Small intestine (tissue), 7 donors: ENCODE results near the gene CBLC. TPM values are rescaled to one million over a fixed set of nuclear protein-coding genes. Genes with fewer than 3 reads are reported as not detected.

Experiments used
- DNase-seq, 2 donors: peaks; one replicate each; pipeline versions ENCODE4 v3.0.0 to v3.0.0-alpha.2; 2013
- FAIRE-seq: peaks from 2 replicates; lab custom pipeline; 2012; peaks lifted over from hg19 to GRCh38; lab: Jason Lieb, UNC
- H3K27ac ChIP-seq, 3 donors: one replicate each; pipeline ENCODE4 v1.5.1; 2013; ENCODE audit warnings: low read length in 2 of 3, mild to moderate bottlenecking in 2 of 3, control low read depth in 1 of 3, inconsistent platforms in 1 of 3, low read depth in 1 of 3, moderate library complexity in 1 of 3
- H3K27me3 ChIP-seq, 3 donors: one replicate each; pipeline ENCODE4 v1.6.1; 2013; ENCODE audit warnings: low read length in 3 of 3, inconsistent platforms in 1 of 3; ENCODE audit not compliant: control insufficient read depth in 3 of 3, insufficient read depth in 3 of 3
- H3K36me3 ChIP-seq, 3 donors: one replicate each; pipeline ENCODE4 v1.6.1; 2013; ENCODE audit warnings: low read length in 3 of 3, inconsistent platforms in 1 of 3, low read depth in 1 of 3, mild to moderate bottlenecking in 1 of 3, moderate library complexity in 1 of 3; ENCODE audit not compliant: control insufficient read depth in 3 of 3, insufficient read depth in 2 of 3
- H3K4me1 ChIP-seq, 3 donors: one replicate each; pipeline ENCODE4 v1.6.1; 2013; ENCODE audit warnings: low read length in 2 of 3, inconsistent platforms in 1 of 3, low read depth in 1 of 3, mild to moderate bottlenecking in 1 of 3, moderate library complexity in 1 of 3; ENCODE audit not compliant: control insufficient read depth in 3 of 3, insufficient read depth in 2 of 3
- H3K4me3 ChIP-seq, 3 donors: one replicate each; pipeline ENCODE4 v1.5.1; 2013; ENCODE audit warnings: low read length in 3 of 3, control low read depth in 1 of 3, inconsistent platforms in 1 of 3, low read depth in 1 of 3, mild to moderate bottlenecking in 1 of 3, moderate library complexity in 1 of 3
- H3K9me3 ChIP-seq, 2 donors: one replicate each; pipeline ENCODE4 v1.6.1; 2013; ENCODE audit warnings: low read depth in 1 of 2, low read length in 1 of 2; ENCODE audit not compliant: control insufficient read depth in 2 of 2, insufficient read depth in 1 of 2
- WGBS, 3 donors: extraction: QIAGEN DNeasy Blood & Tissue Kit; methylation state at CpG; one replicate each; pipeline ENCODE4 v1.1.7; 2013; 5-methylcytosine and 5-hydroxymethylcytosine counted together
- polyA plus RNA-seq, 4 donors: library from polyadenylated mRNA; stranded (reverse) in 3 of 4; unstranded in 1 of 4; fragments of 200-250 nt in 3 of 4; fragments of 120-200 nt in 1 of 4; gene quantifications; one replicate each; pipeline versions ENCODE4 v1.2.1 to v1.2.3, GENCODE V29; 2013
- donor health status: healthy with polysubstance abuse.
- donor health status: control.
- donor health status: control.
- donor health status: Bipolar disorder and iron deficiency.
- donor health status: healthy.

The CBLC gene
- polyA plus RNA-seq, 4 donors: 54.0 to 162 (median 92.3) TPM

- WGBS, 3 donors: 1 to 2% (median 1%) methylated on average over 33 to 51 of the region's 51 CpGs
- Histone ChIP-seq H3K27me3 (no peaks in the 10 kb centered on the region), H3K27ac (peak overlapping the region; percentile 97 to 100 (median 98)), H3K9me3 (no peaks in the 10 kb centered on the region), H3K4me1 (peaks cover 0 to 45% (median 0%) of the 10 kb centered on the region in 3 donors), H3K4me3 (peak overlapping the region; percentile 81 to 97 (median 92)), H3K36me3 (peaks cover 0 to 27% (median 0%) of the 10 kb centered on the region in 3 donors)
- DNase-seq: no peak
- no peak for FAIRE-seq
These were observed 68.9 kb downstream of the CBLC start for GRCh38 chr19:44846455-44847143.

DNA sequence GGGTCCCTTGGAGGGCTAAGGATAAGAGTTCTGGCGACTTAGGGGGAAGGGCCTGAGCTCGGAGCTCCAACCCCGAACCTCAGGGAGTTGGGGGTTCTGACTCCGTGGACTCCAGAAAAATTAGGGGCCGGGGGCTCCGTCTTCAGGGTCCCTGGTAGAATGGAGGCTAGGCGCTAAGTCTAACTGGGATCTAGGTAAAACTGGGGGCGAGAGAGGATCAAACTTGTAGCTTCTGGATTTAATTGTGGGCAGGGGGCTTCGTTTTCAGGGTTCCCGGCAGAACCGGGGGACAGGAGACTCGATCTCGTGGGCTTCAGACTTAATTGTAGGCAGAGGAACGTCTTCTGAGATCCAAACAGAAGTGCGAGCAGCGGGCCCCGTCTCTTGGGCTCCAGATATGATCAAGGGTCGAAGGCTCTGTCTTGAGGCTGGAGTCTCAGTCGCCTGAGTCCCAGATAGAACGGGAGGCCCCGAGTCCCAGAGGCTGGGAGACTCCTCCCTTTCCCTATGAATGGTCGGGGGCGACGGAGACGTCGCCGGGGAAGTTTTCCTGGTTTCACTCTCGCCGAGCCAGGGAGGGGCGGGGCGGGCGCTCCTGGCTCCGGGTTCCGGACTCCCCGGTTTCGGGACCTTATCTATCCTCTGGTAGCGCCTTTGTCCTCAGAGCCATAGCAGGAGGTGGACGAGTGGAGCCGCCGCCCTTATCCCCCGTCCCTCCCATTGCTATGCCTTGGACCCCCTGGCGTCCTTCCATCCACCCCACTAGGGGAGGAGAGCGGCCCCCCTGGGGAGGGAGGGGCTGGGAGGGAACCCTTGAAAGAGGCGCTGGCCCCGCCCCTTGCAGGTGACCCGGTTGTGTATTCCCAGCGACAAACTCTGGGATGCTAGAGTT is 69.7 kb downstream of the CBLC start:
- Histone ChIP-seq H3K4me1 (peaks cover 0 to 45% (median 0%) of the 10 kb centered on the region in 3 donors), H3K27me3 (no peaks in the 10 kb centered on the region), H3K36me3 (peaks cover 0 to 35% (median 0%) of the 10 kb centered on the region in 3 donors), H3K4me3 (peak overlapping the region; percentile 81 to 97 (median 92)), H3K9me3 (no peaks in the 10 kb centered on the region), H3K27ac (peak overlapping the region; percentile 97 to 100 (median 98))
- FAIRE-seq (no peak), DNase-seq (peak; percentile 92 to 96)
- WGBS, 3 donors: 1 to 2% (median 2%) methylated on average over 44 to 47 of the region's 47 CpGs

DNA sequence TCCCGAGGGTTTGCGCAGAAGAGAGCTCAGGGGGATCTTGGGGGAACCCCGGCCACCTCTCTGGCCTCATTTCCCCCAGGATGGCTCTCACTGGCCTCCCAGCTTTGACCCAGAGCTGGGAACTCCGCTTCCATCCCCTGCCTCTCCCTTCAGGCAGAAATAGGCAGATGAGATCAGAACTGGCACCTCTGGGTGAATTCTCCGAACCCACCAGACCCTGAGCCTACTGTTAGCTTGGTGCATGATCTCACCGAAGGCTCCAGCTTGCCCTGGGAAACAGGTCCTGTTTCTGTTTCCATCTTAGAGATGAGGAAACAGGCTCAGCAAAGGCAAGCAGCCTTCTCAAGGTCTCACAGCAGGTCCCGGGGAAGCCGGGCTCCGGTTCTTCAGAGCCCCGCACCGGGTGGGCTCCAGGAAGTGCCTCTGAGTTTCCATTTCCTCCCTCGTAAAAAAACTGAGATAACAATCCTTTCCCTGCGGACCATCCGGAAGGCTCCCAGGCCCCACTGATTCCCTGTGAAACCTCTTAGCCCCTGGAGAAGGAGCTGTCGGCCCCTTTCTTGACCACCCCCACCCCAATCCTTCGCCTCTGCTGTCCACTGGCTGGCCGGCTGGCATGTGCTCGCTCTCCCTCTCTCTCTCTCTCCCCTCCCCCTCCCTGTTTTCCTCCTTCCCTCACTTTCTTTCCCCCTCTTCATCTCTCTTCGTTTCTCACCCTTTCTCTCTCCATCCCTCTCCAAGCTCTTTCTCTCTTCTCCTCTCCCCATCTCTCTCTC is 70.5 kb downstream of the CBLC start:
- H3K27ac ChIP-seq: peak overlapping the region; percentile 74 to 100 (median 97)
- H3K4me1 ChIP-seq: peaks cover 0 to 45% (median 0%) of the 10 kb centered on the region in 3 donors
- FAIRE-seq (no peak), DNase-seq (no peak)
- peaks cover 0 to 44% (median 0%) of the 10 kb centered on the region in 3 donors for H3K36me3 ChIP-seq
- peak overlapping the region in 2 of 3 donors; percentile 92 to 97 for H3K4me3 ChIP-seq
- no peaks in the 10 kb centered on the region for H3K9me3 ChIP-seq
- H3K27me3 ChIP-seq: no peaks in the 10 kb centered on the region
- WGBS, 3 donors: 21 to 39% (median 32%) methylated on average over 19 of the region's 19 CpGs

DNA sequence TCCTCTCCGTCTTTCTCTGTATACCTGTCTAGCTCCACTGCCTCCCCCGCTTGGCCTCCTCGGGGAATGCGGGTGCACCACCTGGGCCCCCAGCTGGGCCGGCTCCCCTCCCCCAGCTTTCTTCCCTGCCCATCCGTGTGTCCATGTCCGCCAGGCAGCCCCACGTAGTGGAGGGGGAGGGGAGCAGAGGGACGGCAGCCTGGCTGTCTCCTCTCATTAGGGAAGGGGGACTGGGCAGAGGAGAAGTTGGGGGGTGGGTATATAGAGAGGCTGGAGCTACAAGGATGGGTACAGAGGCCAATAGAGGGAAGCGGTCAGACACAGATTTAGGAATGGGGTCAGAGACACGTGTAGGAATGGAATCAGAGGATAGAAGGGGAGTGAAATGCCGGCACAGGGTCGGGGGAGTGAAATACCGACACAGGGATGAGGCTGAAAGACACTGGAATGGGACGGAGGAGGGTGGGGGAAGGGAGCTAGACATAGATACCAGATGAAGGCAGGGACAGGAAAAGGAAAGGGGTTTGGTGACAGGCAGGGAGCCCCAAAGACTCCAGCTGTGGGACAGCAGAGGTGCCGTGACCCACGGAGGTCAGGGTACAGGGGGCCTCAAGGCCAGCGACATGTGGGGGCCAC is 71.2 kb downstream of the CBLC start:
- Histone ChIP-seq H3K36me3 (peaks cover 0 to 51% (median 0%) of the 10 kb centered on the region in 3 donors), H3K4me1 (peaks cover 0 to 45% (median 0%) of the 10 kb centered on the region in 3 donors), H3K9me3 (no peaks in the 10 kb centered on the region), H3K4me3 (peak overlapping the region in 2 of 3 donors; percentile 92 to 97), H3K27me3 (no peaks in the 10 kb centered on the region), H3K27ac (peak overlapping the region; percentile 25 to 100 (median 97))
- 34 to 53% (median 43%) methylated on average over 18 of the region's 18 CpGs for WGBS, 3 donors
- DNase-seq: peak in 1 of 2 donors; percentile 55
- FAIRE-seq: no peak

Other genes starting within 250 kb of the CBLC start
- gene CEACAM20, start 248.2 kb upstream of the CBLC start, polyA plus RNA-seq: 10 to 100 TPM in 2 of 4 donors, 1 to 10 TPM in 1, under 1 TPM in 1; 0.19 to 28.4 (median 10.6) TPM
- 10 to 100 TPM in 3 of 4 donors, 1 to 10 TPM in 1; 5.8 to 54.3 (median 17.3) TPM for gene IGSF23, start 164.3 kb upstream of the CBLC start, polyA plus RNA-seq
- 10 to 100 TPM; 19.9 to 96.6 (median 24.1) TPM for gene PVR, start 134.0 kb upstream of the CBLC start, polyA plus RNA-seq
- gene CEACAM19, start 106.4 kb upstream of the CBLC start, polyA plus RNA-seq: 10 to 100 TPM in 3 of 4 donors, 1 to 10 TPM in 1; 4.3 to 53.0 (median 21.6) TPM
- gene CEACAM16, start 78.7 kb upstream of the CBLC start, polyA plus RNA-seq: under 1 TPM in 1 of 4 donors, not detected in 3; 0.07 TPM
- gene BCL3, start 29.2 kb upstream of the CBLC start, polyA plus RNA-seq: 100 to 1,000 TPM in 2 of 4 donors, 10 to 100 TPM in 2; 48.6 to 136 (median 77.3) TPM
- 100 to 1,000 TPM in 1 of 4 donors, 10 to 100 TPM in 1, 1 to 10 TPM in 2; 2.9 to 136 (median 18.5) TPM for gene BCAM, start 31.2 kb downstream of the CBLC start, polyA plus RNA-seq
- 100 to 1,000 TPM in 2 of 4 donors, 10 to 100 TPM in 2; 72.5 to 153 (median 100) TPM for gene NECTIN2, start 68.4 kb downstream of the CBLC start, polyA plus RNA-seq
- 10 to 100 TPM; 24.6 to 82.7 (median 29.0) TPM for gene TOMM40, start 113.4 kb downstream of the CBLC start, polyA plus RNA-seq
- gene APOE, start 127.9 kb downstream of the CBLC start, polyA plus RNA-seq: 100 to 1,000 TPM in 3 of 4 donors, 10 to 100 TPM in 1; 14.1 to 201 (median 122) TPM
- gene APOC1, start 136.7 kb downstream of the CBLC start, polyA plus RNA-seq: 10 to 100 TPM in 2 of 4 donors, 1 to 10 TPM in 2; 3.1 to 65.1 (median 13.4) TPM
- gene APOC4, start 164.3 kb downstream of the CBLC start, polyA plus RNA-seq: not detected
- gene APOC2, start 168.2 kb downstream of the CBLC start, polyA plus RNA-seq: 100 to 1,000 TPM in 1 of 4 donors, 10 to 100 TPM in 3; 23.4 to 214 (median 70.1) TPM
- 100 to 1,000 TPM in 1 of 4 donors, 10 to 100 TPM in 3; 63.0 to 101 (median 80.9) TPM for gene CLPTM1, start 177.5 kb downstream of the CBLC start, polyA plus RNA-seq
- 10 to 100 TPM; 10.5 to 41.3 (median 17.6) TPM for gene RELB, start 223.6 kb downstream of the CBLC start, polyA plus RNA-seq